ENCODE measurements around the gene PSMC3IP.

The PSMC3IP gene

DNA sequence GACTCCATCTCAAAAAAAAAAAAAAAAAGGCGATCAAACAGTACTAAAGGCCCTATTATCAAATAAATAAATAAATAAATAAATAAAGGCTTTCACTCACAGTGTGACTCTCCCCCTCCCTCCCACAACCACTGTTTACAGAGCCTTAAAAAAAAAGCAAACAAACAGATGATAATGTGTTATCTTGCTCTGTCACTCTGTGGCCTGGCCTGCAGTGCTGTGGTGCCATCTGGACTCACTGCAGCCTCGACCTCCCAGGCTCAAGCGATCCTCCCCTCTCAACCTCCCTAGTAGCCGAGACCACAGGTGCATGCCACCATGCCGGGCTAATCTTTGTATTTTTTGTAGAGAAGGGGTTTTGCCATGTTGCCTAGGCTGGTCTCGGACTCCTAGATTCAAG is 49.6 kb downstream of the PSMC3IP start:
- Mint-ChIP-seq H3K27me3 (ENCODE audit: low read depth) (peaks cover 4% of the 10 kb centered on the region), H3K4me3 (no peak overlapping the region), H3K36me3 (ENCODE audit: low read depth) (no peaks in the 10 kb centered on the region), H3K27ac (no peak overlapping the region), H3K9me3 (no peaks in the 10 kb centered on the region), H3K4me1 (ENCODE audit: low read depth) (peaks cover 18% of the 10 kb centered on the region)

DNA sequence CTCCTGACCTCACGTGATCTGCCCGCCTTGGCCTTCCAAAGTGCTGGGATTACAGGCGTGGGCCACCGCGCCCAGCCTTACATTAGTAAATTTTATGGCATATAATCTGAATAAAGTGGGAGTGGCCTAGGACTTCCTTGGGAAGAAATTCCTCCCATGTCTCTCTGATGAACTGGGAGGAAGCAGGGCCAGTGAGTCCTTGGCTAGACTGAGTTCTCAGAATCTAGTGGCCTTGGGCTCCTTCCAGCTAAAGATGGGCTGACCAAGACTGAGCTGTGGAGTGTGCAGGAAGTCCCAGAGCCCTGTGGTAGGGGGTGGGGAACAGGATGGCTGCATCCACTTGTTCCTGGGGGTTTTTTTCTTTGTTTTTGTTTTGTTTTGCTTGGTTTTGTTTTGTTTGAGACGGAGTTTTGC is 51.5 kb downstream of the PSMC3IP start:
- peaks cover 10% of the 10 kb centered on the region for H3K4me1 Mint-ChIP-seq (ENCODE audit: low read depth)
- peaks cover 4% of the 10 kb centered on the region for H3K27me3 Mint-ChIP-seq (ENCODE audit: low read depth)
- H3K27ac Mint-ChIP-seq, result no peak overlapping the region
- peaks cover 2% of the 10 kb centered on the region for H3K36me3 Mint-ChIP-seq (ENCODE audit: low read depth)
- no peak overlapping the region for H3K4me3 Mint-ChIP-seq
- H3K9me3 Mint-ChIP-seq, result no peaks in the 10 kb centered on the region

DNA sequence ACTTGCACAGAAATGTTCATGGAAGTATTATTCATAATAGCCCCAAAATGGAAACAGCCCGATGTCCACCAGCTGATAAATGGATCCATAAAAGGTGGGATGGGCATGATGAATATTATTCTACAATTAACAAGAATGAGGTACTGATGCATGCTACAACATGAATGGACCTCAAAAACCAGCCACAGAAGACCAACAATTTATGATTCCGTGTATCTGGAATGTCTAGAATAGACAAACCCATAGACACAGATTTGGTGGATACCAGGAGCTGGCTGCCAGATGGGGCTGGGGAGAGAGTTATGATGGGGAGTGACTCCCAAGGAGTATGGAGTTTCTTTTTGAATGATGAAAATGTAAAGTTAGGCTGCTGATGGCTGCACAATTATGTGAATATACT is 52.3 kb downstream of the PSMC3IP start:
- no peak overlapping the region for H3K4me3 Mint-ChIP-seq
- H3K9me3 Mint-ChIP-seq, result no peaks in the 10 kb centered on the region
- H3K27ac Mint-ChIP-seq, result no peak overlapping the region
- peaks cover 4% of the 10 kb centered on the region for H3K4me1 Mint-ChIP-seq (ENCODE audit: low read depth)
- H3K27me3 Mint-ChIP-seq (ENCODE audit: low read depth), result peaks cover 4% of the 10 kb centered on the region
- peaks cover 2% of the 10 kb centered on the region for H3K36me3 Mint-ChIP-seq (ENCODE audit: low read depth)

DNA sequence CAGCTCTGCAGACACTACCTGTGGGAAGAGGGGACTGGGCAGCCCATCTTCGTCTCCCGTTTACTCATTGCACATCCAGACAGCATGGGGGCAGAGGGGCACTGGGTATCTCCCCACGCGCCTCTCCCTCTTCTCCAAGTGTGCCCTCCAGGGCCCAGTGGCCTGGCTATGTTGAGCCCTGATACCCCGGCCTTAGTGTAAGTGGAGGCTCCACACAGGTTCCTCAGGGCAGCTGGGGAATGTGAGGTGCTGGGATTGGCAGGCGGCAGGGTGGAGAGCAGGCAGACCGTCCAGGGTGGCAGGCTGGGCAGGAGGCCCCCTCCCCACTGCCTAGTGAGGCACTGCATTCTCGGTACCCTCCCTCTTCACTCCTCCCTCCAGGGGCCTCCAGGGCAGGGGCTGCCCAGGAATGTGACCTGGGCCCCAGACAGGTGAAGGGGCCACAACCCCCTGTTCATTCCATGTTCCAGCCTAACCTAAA is 54.7 kb downstream of the PSMC3IP start:
- H3K4me1 Mint-ChIP-seq (ENCODE audit: low read depth), result peaks cover 4% of the 10 kb centered on the region
- H3K4me3 Mint-ChIP-seq, result no peak overlapping the region
- H3K27ac Mint-ChIP-seq, result no peak overlapping the region
- H3K9me3 Mint-ChIP-seq, result no peaks in the 10 kb centered on the region
- peaks cover 4% of the 10 kb centered on the region for H3K27me3 Mint-ChIP-seq (ENCODE audit: low read depth)
- H3K36me3 Mint-ChIP-seq (ENCODE audit: low read depth), result peaks cover 2% of the 10 kb centered on the region

All from T-helper 1 cell treated with Interleukin-12 subunit alpha and Interleukin-12 subunit beta and Interleukin-4 antibody, amounts not matched to agents 30 μg/mL and 1 μg/mL, for 36 hours (primary cell).